Activated CD4-positive, CD25-positive, alpha-beta regulatory T cell treated with anti-CD3 and anti-CD28 coated beads, Interleukin-2, amount 50 U/mL, for 72 hours (primary cell): ENCODE measurements around the gene SLC25A13.
"Not testable (repeated sequence)": the region's sequence is repeated elsewhere in the genome, so short reads cannot be mapped to it uniquely, and the experiment has no call there.

Experiments
- DNase-seq: peaks from one replicate; pipeline ENCODE4 v3.0.0; 2021

SLC25A13 gene

GRCh38 chr7:96297876-96298275 is 24.0 kb downstream of the SLC25A13 start:
- no peak for DNase-seq

DNA sequence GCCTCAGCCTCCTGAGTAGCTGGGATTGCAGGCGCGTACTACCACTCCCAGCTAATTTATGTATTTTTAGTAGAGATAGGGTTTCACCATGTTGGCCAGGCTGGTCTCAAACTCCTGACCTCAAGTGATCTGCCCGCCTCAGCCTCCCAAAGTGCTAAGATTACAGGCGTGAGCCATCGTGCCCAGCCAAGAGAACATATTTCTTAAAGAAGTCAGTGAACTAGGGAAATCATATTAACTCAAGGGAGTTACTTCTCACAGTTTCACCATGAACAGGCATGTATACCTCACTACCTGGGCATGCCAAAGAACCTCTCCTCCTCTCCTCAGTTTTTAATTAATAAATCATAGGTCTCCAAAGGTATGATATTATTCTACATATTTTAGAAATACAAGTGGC is 24.5 kb downstream of the SLC25A13 start:
- DNase-seq = not testable (repeated sequence)

- not testable (repeated sequence) for DNase-seq
These were observed 28.0 kb downstream of the SLC25A13 start for GRCh38 chr7:96293911-96294310.

- no peak for DNase-seq
These were observed 34.3 kb downstream of the SLC25A13 start for GRCh38 chr7:96287559-96287958.

- no peak for DNase-seq
These were observed 34.8 kb downstream of the SLC25A13 start for GRCh38 chr7:96287132-96287531.

GRCh38 chr7:96285579-96285978 is 36.3 kb downstream of the SLC25A13 start:
- no peak for DNase-seq

DNA sequence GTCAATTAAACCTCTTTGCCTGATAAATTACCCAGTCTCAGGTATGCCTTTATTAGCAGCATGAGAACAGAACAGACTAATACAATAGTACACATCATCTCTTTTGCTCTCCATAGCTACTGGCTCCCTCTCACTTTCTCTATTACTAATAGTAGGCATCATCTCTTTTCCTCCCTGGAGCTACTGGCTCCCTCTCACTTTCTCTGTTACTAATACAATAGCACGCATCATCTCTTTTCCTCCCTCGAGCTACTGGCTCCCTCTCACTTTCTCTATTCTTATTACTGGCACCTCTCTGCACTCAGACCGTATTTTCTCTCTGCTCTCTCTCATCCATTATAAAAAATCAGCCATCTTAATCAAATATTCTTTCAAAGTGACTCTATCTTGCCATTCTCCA is 37.1 kb downstream of the SLC25A13 start:
- DNase-seq = no peak

GRCh38 chr7:96284240-96284639 is 37.7 kb downstream of the SLC25A13 start:
- no peak for DNase-seq

DNA sequence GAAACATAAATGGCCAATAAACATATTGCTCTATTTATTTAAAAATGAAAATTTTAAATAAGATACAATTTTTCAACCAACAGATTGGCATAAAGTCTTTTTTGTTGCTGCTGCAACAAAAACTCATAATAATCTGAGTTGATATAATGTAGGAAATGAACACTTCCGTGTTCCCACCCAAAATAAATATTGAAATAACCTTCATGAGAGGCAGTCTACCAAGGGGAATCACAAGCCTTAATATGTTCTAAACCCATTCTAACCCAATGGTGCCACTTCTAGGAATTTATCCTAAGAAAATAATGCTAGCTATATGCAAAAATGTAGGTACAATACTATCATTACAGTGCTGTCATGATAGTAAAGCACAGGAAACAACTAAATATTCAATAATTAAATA is 39.1 kb downstream of the SLC25A13 start:
- no peak for DNase-seq

GRCh38 chr7:96277921-96278320 is 44.0 kb downstream of the SLC25A13 start:
- DNase-seq = no peak

GRCh38 chr7:96276019-96276418 is 45.9 kb downstream of the SLC25A13 start:
- no peak for DNase-seq

DNA sequence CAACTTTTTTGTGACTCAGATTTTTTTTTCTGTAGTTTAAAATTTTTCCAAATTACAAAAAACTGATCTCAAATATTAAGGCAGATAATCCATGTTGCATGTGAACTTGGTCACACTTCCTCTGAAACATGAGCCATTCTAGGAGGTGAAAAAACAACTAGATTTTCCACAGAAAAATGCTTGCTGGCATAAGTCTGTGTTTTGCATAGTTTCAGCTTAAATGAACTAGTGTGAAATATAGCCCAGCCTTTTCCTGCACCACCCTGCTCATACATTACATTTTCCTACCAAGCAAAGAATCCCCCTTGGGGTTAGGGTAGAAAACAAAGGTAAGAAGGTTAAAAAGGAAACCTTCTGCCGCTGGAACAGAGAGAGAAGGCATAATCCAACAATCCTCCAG is 48.2 kb downstream of the SLC25A13 start:
- DNase-seq = no peak

DNA sequence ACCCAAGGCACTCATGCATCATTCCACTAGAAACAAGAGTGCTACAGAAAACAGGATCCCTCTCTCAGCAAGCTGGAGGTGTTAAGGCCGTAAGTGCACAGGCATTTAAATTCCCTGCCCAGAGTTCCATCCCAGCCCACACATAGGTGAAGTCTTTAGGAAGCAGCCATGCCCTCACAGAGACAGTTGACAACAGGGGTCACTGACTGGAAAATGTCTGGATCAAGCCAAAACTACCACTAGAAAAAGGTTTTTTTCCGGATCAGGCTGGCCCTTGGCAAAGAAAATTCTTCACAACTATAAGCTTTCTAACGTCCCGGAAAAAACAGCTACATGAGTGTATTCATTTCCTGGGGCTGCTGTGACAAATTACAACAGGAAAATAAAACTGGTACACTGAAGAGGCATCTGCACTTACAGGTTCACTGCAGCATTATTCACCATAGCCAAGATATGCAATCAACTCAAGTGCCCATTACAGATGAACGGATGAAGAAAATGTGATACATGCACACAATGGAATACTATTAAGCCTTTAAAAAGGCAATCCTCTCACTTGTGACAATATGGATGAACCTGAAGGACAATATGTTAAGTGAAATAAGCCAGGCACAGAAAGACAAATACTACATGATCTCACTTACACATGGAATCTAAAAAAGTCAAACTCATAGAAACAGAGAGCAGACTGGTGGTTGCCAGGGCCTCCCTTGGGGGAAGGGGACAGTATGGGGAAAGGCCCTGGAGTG is 52.5 kb downstream of the SLC25A13 start:
- DNase-seq = no peak

DNA sequence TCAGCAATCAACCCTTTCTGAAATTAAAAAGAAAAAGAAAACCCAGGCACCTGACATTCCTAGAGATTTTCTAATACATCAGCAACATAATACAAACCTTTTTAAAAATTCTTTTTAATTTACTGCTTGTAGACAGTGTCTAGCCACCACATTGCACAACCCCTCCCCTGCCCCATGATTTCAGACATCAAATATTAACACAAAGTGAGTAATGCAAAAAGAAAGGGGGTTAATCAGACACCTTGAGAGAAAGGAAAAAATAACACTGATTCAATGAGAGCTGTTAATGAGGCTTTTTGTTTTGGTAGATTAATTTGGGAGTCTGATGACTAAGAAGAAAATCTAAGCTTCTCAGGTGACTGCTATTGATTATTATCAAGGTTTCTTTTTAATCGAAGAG is 55.3 kb downstream of the SLC25A13 start:
- DNase-seq = no peak

DNA sequence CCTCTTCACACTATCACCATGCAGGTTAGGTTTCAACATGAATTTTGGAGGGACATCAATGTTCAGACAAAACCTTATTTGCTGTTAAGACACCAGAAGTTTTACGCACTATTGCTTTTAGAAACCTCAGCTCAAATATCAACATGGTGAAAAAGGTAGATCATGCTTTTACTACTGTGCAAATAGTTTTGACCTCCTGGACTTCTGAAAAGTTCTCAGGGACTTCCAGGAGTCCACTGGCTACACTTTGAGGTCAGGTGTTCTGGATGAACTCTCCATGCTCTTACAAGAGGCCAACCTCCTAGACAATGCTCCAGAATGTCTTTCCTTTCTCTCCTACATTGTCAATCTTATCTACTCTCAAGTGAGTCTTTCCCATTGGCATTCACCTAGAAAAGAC is 55.9 kb downstream of the SLC25A13 start:
- no peak for DNase-seq

DNA sequence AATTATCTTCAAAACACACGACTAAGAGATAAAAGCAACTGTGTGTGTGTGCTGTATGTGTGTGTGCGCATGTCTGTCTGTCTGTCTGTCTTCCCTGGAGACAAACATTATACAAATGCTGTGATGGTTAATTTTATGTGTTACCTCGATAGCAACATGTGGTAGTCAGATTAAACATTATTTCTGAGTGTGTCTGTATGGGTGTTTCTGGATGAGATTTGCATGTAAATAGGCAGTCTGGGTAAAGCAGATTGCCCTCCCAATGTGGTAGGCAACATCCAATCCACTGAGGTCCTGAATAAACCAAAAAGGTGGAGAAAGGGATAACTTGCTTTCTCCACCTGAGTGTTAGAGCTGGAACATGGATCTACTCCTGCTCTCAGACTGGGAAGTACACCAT is 67.9 kb downstream of the SLC25A13 start:
- no peak for DNase-seq

- DNase-seq = no peak
These were observed 68.5 kb downstream of the SLC25A13 start for GRCh38 chr7:96253441-96253840.

GRCh38 chr7:96250776-96251361 is 71.0 kb downstream of the SLC25A13 start:
- DNase-seq = no peak

GRCh38 chr7:96248405-96248804 is 73.5 kb downstream of the SLC25A13 start:
- DNase-seq = no peak

- no peak for DNase-seq
These were observed 75.0 kb downstream of the SLC25A13 start for GRCh38 chr7:96246919-96247318.

DNA sequence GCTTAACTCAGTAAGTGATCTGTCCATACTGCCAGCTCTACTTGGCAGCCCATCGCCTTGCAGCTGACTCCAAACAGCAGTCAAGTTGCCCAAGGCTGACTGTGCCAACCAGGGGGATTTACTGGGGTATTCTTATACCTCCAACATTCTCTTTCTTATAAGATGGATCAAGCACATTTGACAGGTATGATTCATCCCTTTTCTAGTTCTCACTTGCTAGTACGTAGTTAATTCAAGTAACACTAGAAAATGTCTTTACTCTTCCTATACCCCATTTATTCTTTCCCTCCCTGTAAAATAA is 77.0 kb downstream of the SLC25A13 start:
- DNase-seq = no peak

- DNase-seq = no peak
These were observed 77.5 kb downstream of the SLC25A13 start for GRCh38 chr7:96244244-96244991.

GRCh38 chr7:96243241-96243640 is 78.7 kb downstream of the SLC25A13 start:
- DNase-seq = no peak

DNA sequence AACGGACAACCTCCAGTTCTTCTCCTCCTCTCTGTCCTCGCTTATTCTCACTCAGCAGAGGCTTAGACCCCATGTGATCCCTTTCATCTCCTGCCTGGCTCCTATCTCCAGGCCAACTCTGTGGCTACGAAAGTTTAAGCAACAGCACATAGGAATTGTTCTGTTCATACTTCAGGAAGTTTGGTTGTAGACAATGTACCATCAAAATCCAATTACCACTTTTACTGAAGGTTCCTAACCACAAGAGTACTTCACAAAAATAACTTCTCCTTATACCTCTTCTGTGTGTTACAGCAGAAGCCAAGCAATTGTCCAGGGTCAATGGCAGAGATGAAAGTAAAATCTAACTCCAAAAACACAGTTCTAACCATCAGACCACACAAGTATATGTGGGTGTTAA is 80.0 kb downstream of the SLC25A13 start:
- no peak for DNase-seq
